HK-2 (cell line): Measurements from ENCODE around the gene EGR1.

Source experiments
- DNase-seq: peaks from one replicate; pipeline ENCODE4 v3.0.0-alpha.2; 2018; ENCODE audit not compliant: unreplicated experiment

EGR1 gene

DNA sequence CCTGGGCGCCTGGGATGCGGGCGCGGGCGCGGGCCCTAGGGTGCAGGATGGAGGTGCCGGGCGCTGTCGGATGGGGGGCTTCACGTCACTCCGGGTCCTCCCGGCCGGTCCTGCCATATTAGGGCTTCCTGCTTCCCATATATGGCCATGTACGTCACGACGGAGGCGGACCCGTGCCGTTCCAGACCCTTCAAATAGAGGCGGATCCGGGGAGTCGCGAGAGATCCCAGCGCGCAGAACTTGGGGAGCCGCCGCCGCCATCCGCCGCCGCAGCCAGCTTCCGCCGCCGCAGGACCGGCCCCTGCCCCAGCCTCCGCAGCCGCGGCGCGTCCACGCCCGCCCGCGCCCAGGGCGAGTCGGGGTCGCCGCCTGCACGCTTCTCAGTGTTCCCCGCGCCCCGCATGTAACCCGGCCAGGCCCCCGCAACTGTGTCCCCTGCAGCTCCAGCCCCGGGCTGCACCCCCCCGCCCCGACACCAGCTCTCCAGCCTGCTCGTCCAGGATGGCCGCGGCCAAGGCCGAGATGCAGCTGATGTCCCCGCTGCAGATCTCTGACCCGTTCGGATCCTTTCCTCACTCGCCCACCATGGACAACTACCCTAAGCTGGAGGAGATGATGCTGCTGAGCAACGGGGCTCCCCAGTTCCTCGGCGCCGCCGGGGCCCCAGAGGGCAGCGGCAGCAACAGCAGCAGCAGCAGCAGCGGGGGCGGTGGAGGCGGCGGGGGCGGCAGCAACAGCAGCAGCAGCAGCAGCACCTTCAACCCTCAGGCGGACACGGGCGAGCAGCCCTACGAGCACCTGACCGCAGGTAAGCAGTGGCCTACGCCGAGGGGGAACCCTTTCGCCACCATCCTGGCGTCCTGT is at the start of gene EGR1:
Gene EGR1, plus strand, starts transcription at position 219 of the 864 bp plus-strand sequence. Its CDS starts 283 bp downstream, at position 502.
- peak; percentile 88 for DNase-seq

DNA sequence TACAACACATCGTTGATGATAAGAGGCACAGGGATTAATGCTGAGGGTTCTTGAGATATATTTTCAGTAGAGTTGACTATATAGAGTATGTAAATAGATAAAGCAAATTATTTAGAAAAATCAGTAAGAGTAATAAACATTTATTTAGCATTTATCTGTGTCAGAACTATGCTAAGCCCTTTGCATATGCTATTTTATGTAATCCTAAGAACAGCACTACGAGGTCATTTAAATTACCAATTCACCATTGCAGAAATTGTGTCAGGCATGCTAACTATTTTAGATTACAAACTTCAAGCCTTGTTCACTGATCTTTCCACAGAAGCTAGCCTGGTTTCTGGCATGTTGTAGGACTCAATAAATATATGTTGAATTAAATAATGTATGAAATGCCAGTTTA is 46.8 kb upstream of the EGR1 start:
- no peak for DNase-seq

DNA sequence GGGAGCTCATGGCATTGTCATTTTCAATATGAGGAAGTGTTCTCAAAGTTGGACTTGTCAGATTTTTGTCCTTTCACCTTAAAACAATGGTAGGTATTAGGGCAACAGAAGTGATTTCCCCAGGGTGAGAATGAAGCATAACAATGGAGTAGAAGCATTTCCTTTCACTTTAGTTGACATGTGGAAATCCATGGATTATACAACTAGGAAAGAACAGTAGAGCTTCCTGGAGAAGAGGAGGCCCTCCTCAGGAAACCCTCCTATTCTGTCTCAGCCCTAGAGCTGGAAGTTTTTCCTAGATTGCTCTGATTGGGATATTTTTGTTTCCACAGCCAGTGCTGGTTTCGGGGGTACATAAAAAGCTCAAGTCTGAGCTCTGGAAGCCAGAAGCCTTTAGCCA is 40.2 kb upstream of the EGR1 start:
- no peak for DNase-seq

DNA sequence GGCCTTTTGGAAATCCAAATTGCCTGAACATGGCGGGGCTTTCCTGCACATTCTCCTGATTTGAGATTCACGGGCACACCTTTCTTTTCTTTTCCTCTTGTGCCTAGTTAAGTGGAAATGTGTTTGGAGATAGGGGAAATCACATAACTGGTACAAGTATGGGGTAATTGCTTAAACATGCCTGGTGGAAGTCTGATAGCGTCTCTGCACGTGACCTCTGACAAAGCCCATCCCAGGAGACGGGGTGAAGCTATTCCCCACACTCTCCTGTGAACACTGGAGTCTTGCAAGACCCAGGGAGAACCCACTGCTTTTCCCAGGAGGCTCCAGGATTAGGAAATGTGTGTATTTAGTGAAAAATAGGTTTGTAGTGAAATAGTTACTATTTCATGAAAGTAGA is 29.3 kb upstream of the EGR1 start:
- no peak for DNase-seq

DNA sequence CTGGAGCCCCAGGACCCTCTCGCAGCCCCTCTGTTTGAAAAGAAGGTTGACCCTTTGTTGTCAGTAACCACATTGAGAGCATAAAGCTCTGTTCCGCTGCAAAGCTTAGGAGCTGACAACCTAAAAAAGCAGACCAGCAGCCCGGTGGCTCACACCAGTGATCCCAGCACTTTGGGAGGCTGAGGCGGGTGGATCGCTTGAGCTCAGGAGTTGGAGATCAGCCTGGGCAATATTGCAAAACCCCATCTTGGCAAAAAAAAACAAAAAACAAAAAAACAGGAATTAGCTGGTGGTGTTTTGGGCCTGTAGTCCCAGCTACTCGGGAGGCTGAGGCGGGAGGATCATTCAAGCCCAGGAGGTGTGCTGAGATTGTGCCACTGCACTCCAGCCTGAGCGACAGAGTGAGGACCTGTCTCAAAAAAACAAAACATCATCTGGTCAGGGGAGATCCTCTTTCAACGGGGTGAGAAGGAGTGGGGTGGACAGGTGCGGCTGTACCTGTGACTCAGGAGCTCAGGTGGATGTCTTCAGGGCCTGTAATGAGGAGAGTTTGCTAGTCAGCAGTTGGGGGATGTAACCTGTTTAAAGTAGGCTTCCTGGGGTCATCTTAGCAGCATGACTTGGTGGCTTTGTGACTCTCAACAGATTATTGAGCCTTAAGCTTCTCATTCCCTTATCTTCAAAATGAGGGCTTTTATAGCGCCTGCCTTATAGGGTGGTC is 27.1 kb upstream of the EGR1 start:
- DNase-seq: no peak

DNA sequence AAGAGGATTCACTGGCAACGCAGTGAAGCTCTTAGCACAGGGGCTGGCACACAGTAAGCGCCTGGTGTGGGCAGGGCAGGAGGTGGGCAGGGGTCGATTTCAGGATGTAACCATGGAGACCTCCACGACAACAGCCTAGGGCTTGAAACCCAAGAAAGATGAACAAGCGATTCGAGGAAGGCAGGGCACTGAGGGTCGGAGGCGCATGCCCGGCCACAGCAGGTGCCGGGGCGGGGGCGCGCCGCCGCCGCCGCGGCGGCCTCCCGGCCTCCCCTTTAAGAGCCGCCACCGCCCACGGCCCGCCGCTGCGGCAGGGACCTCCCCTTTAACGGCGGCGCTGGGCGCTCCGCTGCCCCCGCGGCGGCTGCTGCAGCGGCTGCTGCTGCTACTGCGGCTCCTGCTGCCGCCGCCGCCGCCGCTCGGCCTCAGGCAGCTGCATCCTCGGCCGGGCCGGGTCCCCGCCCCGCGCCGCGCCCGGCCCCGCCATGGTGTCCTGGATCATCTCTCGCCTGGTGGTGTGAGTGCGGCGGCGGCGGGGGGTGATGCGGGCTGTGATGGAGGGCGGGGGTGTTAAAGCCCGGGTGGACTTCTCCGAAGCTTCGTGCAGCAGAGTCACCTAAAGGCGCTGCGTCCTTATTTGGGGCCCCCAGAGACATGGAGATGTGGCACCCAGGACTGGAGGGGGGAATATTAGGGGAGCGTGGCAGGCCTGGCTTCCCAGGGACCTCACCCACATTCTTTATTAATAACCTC is 26.4 kb upstream of the EGR1 start, which contains the start of gene REEP2:
Gene REEP2, plus strand, starts transcription at position 334 of the 753 bp plus-strand sequence. Its CDS starts 152 bp downstream, at position 486.
- peak; percentile 24 for DNase-seq

DNA sequence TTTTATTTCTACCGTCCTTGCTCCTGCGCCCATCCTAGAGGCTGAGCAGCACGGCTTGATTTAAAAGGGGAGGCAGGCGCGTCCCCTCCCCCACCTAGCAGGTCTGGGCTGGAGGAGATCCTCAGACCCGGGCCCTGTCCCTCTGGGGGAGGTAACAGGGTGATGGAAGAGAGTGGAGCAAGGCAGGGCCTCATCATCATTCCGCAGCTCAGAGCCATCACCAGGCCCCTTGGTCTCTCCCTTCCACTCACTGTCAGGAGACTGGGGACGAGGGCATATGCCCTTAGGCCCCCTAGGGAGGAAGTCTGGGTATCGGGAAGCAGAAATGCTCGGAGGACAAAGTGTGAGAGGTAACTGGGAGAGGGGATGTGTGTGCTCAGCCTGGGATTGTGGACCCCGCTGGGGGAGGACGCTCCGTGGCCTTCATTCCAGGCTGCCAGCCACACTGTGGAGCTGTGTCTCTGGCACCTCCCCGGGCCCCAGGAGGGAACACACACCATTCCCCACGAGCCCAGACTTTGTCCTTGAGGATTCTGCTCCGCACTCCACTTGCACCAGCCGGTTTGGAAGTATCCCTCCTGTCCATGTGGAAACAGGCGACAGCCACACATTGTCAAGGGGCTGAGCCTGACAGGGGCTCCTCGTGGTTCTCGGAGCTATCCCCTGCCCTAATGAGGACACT is 25.7 kb upstream of the EGR1 start:
- no peak for DNase-seq

DNA sequence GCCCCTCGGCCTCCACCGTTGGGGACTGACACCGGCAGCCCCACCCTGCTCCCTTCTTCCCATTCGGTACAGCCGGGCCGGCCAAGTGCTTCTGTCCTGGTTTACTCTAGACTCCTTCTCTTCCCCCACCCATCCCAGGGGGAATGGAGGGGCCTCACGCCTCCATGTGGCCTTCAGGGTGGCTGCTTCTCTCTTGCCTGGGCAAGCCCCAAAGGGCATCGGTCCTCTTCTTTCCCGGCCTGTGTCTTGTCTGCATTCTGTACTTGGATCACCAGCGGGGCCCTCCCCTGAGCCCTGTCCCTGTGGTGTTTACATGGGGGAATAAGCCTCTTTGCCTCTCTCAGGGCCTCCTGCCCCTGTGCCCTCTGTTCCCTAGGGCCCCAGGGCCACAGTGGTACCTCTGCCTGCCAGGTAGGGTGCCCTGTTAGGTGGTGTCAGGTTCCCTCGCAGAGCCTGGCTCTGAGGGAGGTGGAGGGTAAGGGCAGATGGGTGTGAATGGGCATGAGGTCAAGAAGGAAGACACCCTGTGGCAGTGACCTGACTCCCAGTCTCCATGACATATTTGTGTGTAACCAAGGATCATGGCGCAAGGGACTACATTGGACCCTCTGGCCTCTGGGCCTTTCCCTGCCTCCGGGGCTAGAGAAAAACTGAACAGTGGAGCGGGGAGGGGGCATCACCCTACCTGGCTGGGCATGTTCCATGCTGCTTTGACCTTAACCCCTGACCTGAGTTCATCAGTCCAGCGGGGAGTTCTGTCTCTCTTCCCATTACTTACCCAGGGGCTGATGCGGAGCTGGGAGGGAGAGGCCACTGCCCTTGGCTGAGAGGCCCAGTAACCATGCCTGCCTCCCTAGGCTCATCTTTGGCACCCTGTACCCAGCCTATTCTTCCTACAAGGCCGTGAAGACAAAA is 24.9 kb upstream of the EGR1 start:
- DNase-seq: no peak

DNA sequence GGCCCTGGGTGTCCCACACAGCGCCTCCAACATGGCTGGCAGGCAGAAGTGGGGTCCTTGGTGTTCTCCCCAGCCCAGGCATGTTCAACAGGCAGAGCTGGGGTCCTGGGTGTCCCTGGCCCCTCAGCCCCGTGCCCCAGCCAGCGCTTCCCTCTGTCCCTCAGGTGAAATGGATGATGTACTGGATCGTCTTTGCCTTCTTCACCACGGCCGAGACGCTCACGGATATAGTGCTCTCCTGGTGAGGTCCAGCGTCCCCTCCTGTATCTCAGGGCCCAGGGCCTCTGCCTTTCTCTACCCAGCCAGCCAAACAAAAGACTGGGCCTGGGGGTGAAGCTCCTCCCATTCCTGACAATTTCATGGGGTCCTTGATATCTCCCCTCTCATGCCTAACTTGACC is 24.1 kb upstream of the EGR1 start:
- no peak for DNase-seq

DNA sequence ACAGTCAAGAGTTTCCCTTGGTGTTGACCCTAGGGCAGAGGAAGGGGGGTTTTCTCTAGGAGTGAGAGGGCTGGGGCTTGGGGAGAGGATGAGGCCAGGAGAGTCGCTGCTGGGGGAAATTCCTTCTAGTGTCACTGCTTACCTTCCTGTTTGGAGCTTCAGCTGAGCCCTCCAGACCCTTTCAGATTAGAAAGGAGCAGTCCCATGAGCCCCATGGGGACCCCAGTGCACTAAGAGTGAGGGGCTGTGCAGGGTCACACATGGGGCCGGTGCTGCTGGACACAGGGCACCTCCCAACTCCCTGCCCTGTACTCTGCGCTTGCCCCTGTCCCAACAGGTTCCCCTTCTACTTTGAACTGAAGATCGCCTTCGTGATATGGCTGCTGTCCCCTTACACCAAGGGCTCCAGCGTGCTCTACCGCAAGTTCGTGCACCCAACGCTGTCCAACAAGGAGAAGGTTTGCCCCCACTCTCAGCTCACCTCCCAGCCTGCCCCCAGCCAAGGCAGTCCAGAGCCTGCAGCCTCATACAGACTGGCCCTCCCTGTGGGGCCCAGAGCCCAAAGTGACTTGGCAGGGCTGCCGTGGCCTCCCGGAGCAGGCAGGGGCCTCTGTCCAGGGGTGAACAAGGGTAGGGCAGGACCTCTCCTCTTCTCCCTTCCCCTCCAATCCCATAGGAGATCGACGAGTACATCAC is 21.1 kb upstream of the EGR1 start:
- DNase-seq: no peak

DNA sequence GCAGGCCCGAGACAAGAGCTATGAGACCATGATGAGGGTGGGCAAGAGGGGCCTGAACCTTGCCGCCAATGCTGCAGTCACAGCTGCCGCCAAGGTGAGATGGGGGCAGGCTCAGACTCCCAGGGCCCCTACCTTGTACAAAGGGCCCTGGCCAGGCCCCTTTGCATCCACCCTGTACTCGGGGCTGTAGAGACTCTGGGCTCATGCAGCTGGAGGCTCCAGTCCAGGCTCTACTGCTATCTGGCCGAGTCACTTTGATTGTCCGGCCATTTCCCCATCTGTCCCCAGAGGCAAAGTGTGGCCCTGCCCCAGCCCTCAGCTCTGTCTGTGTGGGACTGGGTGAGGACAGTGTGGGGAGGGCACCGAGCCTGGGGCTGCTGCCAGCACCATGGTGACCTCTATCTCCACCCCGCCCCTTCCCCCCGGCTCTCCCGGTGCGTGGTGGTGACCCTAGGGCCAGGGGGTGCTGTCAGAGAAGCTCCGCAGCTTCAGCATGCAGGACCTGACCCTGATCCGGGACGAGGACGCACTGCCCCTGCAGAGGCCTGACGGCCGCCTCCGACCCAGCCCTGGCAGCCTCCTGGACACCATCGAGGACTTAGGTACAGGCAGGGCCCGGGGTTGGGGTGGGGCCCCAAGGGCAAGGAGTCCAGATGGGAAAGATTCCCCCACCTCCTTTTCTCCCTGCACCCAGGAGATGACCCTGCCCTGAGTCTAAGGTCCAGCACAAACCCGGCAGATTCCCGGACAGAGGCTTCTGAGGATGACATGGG is 20.3 kb upstream of the EGR1 start:
- DNase-seq: no peak

DNA sequence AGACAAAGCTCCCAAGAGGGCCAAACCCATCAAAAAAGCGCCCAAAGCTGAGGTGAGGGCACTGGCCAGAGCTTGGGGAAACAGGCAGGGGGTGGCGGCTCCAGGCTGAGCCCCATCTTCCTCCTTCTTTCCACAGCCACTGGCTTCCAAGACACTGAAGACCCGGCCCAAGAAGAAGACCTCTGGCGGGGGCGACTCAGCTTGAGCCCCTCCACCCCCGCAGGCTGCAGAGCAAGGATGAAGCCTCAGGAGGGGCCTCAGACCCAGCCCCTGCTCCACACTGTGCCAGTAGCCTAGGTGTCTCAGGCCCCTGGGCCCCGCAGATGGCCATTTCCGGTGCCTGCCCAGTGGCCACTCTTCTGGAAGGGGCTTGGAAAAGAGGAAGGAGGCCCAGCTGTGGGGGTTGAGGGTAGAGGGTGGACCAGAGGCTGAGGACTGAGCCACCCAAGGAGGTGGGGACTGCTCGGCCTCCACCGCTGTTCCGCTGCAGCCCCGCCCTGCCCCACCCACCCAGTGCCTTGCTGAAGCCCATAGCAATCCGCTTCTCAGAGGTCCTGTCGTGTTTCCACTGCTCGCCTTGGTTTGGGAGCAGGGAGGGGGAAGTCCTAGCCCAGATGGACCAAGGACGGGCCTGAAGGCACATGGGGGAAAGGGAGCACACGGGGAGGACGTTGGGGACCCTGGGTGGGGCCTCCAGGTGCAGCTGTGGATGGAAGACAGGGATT is 19.6 kb upstream of the EGR1 start:
- DNase-seq: no peak

DNA sequence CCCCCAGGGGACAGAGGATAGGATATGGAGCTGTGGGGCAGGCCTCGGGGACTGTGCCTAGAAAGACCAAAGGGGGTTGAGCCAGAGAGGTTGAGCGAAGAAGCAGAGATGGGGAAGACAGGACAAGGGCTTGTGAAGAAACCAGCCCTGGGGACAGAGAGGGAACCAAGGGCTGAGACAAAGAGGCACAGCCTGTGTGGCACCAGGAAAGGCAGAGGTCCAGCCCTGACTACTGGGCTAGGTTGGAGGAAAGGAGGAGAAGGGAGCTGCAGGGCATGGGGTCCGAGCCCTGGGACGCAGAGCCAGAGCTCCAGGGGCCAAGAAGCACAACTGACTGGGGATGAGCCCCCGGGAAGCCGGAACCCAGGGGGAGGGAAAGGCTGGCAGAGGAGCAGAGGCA is 17.2 kb upstream of the EGR1 start:
- no peak for DNase-seq

DNA sequence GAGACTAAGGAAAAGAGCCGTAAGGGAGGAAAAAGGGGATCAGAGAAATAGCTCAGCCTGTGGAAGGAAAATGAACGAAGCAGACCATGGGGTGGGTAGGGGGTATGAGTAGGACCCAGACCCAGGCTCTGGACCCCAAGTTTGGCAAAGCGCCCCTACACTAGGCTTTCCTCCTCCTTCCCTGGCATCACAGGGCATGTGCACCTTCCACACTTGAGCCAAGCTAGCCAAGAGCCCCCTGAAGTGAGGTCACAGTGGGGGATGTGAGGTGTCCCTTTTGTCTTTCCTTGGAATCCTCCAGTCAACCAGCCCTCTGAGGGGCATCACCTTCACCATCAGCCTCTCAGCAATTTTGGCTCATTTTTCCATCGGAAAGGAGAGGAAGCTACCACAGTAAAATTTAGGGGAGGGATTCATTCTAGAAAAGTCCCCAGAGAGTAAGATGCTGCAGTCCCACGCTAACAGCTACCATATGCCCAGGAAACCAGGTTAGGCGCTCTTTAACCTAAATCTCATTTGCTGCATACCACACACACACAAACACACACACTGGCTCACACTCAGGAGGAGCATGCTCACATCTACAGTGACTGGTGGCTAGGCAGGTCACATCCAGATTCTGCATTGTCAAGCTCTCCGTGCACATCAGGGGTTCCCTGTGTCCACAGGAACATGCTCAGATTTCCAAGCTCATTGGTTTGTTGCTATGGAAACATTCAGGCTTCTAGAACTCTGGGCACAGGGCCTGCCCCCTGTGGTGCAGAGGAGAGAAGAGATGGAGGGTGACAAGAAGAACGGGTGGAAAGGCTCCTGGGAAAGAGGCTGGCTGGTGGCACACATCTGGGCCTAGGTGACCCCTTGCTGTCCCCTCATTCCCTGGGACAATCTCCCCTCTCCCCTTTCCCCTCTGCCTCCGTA is 16.5 kb upstream of the EGR1 start:
- no peak for DNase-seq

DNA sequence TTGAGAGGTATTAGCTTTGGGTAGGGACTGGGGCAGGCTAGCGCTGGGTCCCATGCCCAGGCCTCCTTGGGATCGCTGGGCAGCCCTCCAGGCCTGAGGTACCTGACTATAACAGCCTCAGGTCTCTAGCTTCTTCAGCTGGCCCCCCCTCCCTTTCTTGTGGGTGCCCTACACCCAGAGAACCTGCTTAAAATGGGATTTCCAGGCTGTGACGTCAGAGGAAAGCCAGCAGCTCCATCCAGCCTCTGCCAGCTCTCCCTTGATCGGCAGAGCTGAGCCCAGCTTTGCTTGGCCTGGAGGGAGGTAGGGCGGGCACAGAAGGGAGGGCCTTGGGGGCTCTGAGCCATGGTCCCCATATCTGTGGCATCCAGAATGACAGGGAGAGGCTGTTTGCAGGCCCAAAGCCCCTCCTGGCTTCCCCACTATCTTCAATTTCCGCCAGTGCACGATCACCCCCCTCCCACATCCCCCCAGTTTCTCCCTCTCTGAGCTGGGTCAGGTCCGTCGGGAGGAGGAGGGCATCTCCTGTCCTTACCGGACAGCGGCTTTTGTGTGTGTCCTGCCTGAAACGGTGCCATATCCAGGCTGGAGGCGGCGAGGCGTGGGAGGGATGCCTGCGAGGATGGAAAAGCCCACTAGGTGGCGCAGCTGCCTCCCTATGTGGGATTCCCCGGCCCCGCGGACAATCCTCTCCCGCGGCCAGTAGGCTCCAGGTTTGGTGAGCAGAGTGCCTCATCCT is 15.6 kb upstream of the EGR1 start:
- peak; percentile 86 for DNase-seq

DNA sequence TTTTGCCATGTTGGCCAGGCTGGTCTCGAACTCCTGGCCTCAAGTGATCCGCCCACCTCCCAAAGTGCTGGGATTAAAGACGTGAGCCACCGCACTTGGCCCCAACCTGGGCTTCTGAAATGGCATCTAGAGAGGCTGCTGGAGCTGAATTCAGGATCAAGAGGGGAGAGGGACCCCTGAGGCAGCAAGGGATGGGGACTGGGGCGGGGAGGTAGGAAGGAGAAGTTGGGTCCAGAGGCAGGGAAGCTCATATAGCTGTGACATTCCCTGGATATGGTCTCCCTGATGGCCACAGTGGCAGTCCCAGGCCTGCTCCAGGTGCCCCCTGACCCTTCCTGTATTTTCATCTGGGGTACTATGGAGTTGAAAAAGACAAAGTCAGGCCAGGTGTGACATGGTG is 14.3 kb upstream of the EGR1 start:
- no peak for DNase-seq

DNA sequence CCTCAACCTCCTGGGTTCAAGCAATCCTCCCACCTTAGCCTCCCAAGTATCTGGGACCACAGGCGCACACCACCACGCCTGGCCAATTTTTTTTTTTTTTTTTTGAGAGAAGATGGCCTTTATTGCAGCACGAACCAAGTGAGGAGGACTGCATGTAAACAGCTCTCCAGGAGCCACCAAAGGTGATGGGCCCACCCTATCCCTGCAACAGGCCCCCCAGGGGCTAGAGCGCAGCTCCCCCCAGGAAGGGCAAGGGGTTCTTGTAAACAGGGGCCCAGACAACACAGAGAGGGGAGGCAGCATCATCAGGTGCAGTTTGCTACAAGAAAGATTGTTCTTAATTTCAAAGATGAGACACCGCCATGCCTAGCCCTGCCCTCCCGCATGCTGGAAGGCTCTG is 12.6 kb upstream of the EGR1 start:
- DNase-seq: no peak
